Activated T-cell treated with anti-CD3 and anti-CD28 coated beads, Interleukin-2, amount 50 U/mL, for 4 hours (primary cell): ENCODE measurements around the gene ZFYVE28. TPM values are rescaled to one million over a fixed set of nuclear protein-coding genes. Genes with fewer than 3 reads are reported as not detected.

ENCODE experiments used
- ATAC-seq, 2 donors: fragments of 200-7000 bp; cut with Tn5 transposase; one replicate each; pipeline ENCODE4 v1.10.0; 2021
- DNase-seq: peaks from one replicate; pipeline ENCODE4 v3.0.0-alpha.2; 2020
- H3K27me3 Mint-ChIP-seq: one replicate; pipeline ENCODE4 v1.8.0; 2021; ENCODE audit warnings: low read depth, mixed read lengths
- H3K36me3 Mint-ChIP-seq: one replicate; pipeline ENCODE4 v1.8.0; 2022; ENCODE audit warnings: mixed read lengths; ENCODE audit not compliant: insufficient read depth
- H3K4me1 Mint-ChIP-seq: one replicate; pipeline ENCODE4 v1.8.0; 2021; ENCODE audit warnings: low read depth, mixed read lengths
- H3K4me3 Mint-ChIP-seq: one replicate; pipeline ENCODE4 v1.8.0; 2021; ENCODE audit warnings: mild to moderate bottlenecking, moderate library complexity, mixed read lengths
- H3K9me3 Mint-ChIP-seq: one replicate; pipeline ENCODE4 v1.8.0; 2021; ENCODE audit warnings: mixed read lengths
- total RNA-seq, 3 donors: library from RNA; stranded (reverse); gene quantifications; one replicate each; pipeline ENCODE4 v1.2.1, GENCODE V29; 2021

Gene ZFYVE28
- total RNA-seq, 3 donors from 2014 or later = 7.0 to 10.1 (median 7.1) TPM

DNA sequence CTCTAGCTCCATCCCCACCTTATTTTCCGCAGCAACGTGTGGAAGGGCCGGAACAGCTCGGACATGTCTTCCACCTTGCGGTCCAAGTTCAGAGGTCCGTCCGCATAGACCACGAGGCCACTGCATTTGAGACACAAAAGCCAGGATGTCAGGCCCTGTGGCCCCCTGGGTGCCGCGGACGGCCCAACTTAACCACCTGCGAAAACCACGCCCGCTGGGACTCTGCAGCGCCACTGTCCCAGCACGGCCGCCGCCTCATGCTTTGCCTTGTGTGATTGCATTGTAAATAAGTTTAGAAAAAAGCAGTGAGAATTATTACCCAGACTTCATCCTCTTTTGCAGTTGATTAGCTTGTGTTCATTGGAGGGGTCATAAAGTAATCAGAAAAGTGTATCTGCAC is 98.3 kb downstream of the ZFYVE28 start:
- ATAC-seq (no peak), DNase-seq (no peak)
- Mint-ChIP-seq H3K27me3 (no peaks in the 10 kb centered on the region), H3K36me3 (peaks cover 2% of the 10 kb centered on the region), H3K4me1 (peaks cover 2% of the 10 kb centered on the region), H3K9me3 (peaks cover 7% of the 10 kb centered on the region), H3K4me3 (no peak overlapping the region)

- Mint-ChIP-seq H3K4me3 (no peak overlapping the region), H3K9me3 (peaks cover 5% of the 10 kb centered on the region), H3K36me3 (peaks cover 2% of the 10 kb centered on the region), H3K4me1 (peaks cover 2% of the 10 kb centered on the region), H3K27me3 (no peaks in the 10 kb centered on the region)
- DNase-seq (no peak), ATAC-seq (no peak)
Measured at GRCh38 chr4:2318885-2319284, 99.6 kb downstream of the ZFYVE28 start.

DNA sequence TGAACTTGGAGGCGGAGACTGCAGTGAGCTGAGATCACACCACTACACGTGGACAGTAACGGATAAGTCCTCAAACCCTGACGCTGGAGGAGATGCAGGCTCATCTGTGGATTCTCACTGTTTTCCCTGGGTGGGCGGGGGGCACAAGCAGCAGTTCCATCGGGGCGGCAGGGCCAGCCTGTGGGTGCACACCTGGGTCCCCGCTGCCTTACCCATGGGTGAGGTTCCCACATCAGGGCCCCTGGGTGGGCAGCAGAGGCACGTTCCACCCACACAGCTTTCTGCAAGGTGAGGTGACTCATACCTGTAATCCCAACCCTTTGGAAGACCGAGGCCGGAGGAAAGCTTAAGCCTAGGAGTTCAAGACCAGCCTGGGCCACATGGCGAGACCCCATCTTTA is 100.0 kb downstream of the ZFYVE28 start:
- H3K27me3 Mint-ChIP-seq = no peaks in the 10 kb centered on the region
- DNase-seq (no peak), ATAC-seq (no peak)
- peaks cover 2% of the 10 kb centered on the region for H3K4me1 Mint-ChIP-seq
- H3K9me3 Mint-ChIP-seq = peaks cover 5% of the 10 kb centered on the region
- peaks cover 2% of the 10 kb centered on the region for H3K36me3 Mint-ChIP-seq
- no peak overlapping the region for H3K4me3 Mint-ChIP-seq

GRCh38 chr4:2313366-2313765 is 105.1 kb downstream of the ZFYVE28 start:
- Mint-ChIP-seq H3K4me1 (no peaks in the 10 kb centered on the region), H3K27me3 (no peaks in the 10 kb centered on the region)
- ATAC-seq = no peak

DNA sequence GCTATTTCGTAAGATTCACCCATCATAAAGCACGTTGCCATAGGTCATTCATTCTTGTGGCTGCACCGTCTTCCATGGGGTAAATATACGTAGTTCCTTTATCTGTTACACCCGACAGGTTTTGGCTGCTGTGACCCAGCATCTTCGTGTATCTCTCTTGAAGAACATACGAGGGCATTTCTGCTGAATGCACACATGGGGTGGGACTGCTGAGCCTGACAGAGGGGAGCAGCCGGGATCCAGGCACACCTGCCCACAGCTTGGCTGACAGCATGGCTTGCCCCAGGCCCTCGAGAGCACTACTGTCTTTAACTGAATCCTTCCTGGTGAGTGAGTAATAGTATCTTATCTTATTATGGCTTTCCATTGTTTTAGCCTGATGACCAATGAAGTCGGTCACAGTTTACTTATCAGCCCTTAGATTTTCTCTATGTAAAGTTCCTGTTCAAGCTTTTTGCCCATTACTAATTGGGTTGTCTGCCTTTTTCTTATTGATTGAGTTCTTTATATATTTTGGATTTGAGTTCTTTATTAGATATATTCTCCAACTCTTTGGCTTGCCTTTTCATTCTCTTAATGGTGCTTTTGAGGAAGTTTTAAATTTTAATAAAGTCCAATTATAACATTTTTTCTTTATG is 111.6 kb downstream of the ZFYVE28 start:
- Mint-ChIP-seq H3K27me3 (no peaks in the 10 kb centered on the region), H3K36me3 (peaks cover 19% of the 10 kb centered on the region), H3K4me1 (no peaks in the 10 kb centered on the region), H3K4me3 (no peak overlapping the region), H3K9me3 (peaks cover 12% of the 10 kb centered on the region)
- ATAC-seq = no peak
- no peak for DNase-seq

More at GRCh38 chr4:2313366-2313765, 105.1 kb downstream of the ZFYVE28 start:
- no peak overlapping the region for H3K4me3 Mint-ChIP-seq
- H3K36me3 Mint-ChIP-seq = peaks cover 9% of the 10 kb centered on the region
- DNase-seq = no peak
- H3K9me3 Mint-ChIP-seq = peaks cover 11% of the 10 kb centered on the region

GRCh38 chr4:2305766-2306501 is 112.5 kb downstream of the ZFYVE28 start:
- ATAC-seq (no peak), DNase-seq (no peak)
- H3K9me3 Mint-ChIP-seq = peaks cover 12% of the 10 kb centered on the region
- H3K4me1 Mint-ChIP-seq = no peaks in the 10 kb centered on the region
- H3K27me3 Mint-ChIP-seq = no peaks in the 10 kb centered on the region
- H3K4me3 Mint-ChIP-seq = no peak overlapping the region
- peaks cover 19% of the 10 kb centered on the region for H3K36me3 Mint-ChIP-seq

GRCh38 chr4:2304877-2305561 is 113.4 kb downstream of the ZFYVE28 start:
- no peaks in the 10 kb centered on the region for H3K27me3 Mint-ChIP-seq
- H3K4me3 Mint-ChIP-seq = no peak overlapping the region
- H3K36me3 Mint-ChIP-seq = peaks cover 14% of the 10 kb centered on the region
- DNase-seq (no peak), ATAC-seq (no peak)
- H3K9me3 Mint-ChIP-seq = peaks cover 7% of the 10 kb centered on the region
- no peaks in the 10 kb centered on the region for H3K4me1 Mint-ChIP-seq

GRCh38 chr4:2304321-2304876 is 114.0 kb downstream of the ZFYVE28 start:
- Mint-ChIP-seq H3K9me3 (peaks cover 6% of the 10 kb centered on the region), H3K36me3 (peaks cover 14% of the 10 kb centered on the region), H3K4me3 (no peak overlapping the region), H3K27me3 (no peaks in the 10 kb centered on the region), H3K4me1 (no peaks in the 10 kb centered on the region)
- ATAC-seq = no peak
- no peak for DNase-seq

DNA sequence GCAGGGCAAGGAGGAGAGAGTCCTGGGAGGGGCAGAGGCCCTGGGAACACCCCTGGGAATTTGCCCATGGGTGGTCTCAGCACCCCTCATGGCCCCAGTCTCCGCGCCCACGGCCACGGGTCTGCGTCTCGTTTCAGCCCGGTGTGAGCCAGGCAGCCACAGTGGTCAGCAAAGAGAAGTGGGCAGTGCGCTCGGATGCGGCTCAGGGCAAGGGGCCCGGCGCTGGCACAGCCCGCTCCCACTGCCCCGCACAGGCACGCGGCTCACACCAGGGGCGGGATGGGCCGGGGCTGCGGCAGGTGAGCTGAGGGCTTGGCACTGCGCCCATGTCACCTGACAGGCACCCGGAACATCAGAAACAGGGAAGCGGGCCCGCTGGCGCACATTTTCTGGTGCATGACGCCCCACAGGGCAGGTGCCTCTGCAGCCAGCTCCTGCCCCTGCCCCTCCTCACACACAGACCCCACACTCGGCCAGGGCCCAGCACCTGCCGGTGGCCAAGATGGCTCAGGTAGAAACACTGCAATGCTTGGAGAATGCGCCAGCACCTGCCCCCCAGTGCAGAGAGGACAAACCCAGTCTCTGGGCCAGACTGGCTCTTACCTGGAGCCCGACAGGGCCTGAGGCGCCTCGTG is 114.6 kb downstream of the ZFYVE28 start:
- ATAC-seq (no peak), DNase-seq (no peak)
- Mint-ChIP-seq H3K27me3 (no peaks in the 10 kb centered on the region), H3K4me1 (peaks cover 3% of the 10 kb centered on the region), H3K4me3 (no peak overlapping the region), H3K36me3 (peaks cover 14% of the 10 kb centered on the region), H3K9me3 (peaks cover 6% of the 10 kb centered on the region)

DNA sequence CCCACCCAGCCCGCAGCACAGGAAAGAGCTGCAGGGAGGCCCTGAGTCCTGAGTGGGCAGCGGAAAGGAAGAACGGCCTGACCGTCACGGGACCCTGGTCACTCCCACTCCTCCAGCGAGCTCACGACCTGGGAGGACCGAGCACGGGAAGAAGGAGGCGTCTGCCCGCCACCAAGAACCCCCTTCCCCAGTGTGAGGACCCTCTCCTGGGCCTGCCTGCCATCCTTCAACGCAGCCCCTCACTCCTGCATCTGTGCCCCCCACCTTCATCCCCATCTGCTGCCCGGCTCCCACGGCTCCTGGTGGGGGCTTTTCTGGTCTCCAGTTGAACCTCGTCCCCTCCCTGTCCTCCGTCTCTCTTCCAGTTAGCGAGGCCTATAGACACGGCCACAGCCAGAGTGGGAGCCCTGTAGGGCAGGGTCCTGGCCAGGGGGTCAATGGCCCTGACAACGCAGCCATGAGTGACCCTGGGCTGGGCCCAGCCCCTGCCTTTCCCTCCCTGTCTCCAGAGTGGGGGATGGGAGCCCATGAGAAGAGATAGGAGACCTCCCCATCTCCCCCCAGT is 115.2 kb downstream of the ZFYVE28 start:
- Mint-ChIP-seq H3K9me3 (peaks cover 6% of the 10 kb centered on the region), H3K4me1 (peaks cover 4% of the 10 kb centered on the region), H3K4me3 (no peak overlapping the region), H3K36me3 (peaks cover 14% of the 10 kb centered on the region), H3K27me3 (no peaks in the 10 kb centered on the region)
- DNase-seq (no peak), ATAC-seq (no peak)

DNA sequence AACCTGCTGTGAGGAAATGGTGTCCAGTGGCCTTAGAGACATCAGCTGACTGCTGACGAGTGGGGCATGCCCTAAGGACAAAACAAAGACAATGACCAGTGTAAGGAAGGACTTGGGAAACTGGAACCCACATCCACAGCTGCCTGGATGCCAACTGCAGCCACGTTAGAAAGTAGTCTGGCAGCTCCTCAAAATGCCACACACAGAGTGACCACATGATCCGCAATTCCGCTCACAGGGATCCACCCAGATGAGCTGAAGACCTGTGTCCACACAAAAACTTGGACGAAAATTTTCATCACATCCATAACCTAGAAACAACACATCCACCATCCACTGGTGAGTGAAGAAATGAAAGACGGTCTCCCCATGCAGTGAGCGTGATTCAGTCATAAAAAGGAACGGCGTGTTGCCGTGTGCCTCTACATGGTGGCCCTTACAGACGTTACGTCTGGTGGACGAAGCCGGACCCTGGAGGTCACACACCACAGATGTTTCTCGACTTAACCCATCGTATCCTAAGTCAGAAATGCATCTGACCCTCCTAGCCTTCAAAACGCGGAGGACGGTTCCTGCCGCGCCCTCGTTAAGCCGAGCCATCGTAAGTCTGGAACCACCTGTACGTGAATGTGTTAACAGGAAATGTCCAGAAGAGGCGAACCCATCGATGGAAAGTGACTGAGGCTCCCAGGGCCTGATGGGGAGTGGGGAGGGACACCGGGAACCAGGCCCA is 115.9 kb downstream of the ZFYVE28 start:
- Mint-ChIP-seq H3K36me3 (peaks cover 14% of the 10 kb centered on the region), H3K4me1 (peaks cover 9% of the 10 kb centered on the region), H3K27me3 (no peaks in the 10 kb centered on the region), H3K9me3 (peaks cover 6% of the 10 kb centered on the region), H3K4me3 (no peak overlapping the region)
- ATAC-seq (no peak), DNase-seq (no peak)

GRCh38 chr4:2301806-2302205 is 116.6 kb downstream of the ZFYVE28 start:
- ATAC-seq (no peak), DNase-seq (no peak)
- peaks cover 11% of the 10 kb centered on the region for H3K4me1 Mint-ChIP-seq
- peaks cover 10% of the 10 kb centered on the region for H3K36me3 Mint-ChIP-seq
- H3K27me3 Mint-ChIP-seq = no peaks in the 10 kb centered on the region
- peaks cover 2% of the 10 kb centered on the region for H3K9me3 Mint-ChIP-seq
- H3K4me3 Mint-ChIP-seq = no peak overlapping the region

- DNase-seq = no peak
- Mint-ChIP-seq H3K4me3 (no peak overlapping the region), H3K36me3 (peaks cover 8% of the 10 kb centered on the region), H3K4me1 (peaks cover 13% of the 10 kb centered on the region), H3K9me3 (no peaks in the 10 kb centered on the region), H3K27me3 (no peaks in the 10 kb centered on the region)
- ATAC-seq = no peak
Measured at GRCh38 chr4:2301225-2301642, 117.2 kb downstream of the ZFYVE28 start.
